ENCODE data around the gene ADCY7.

The ADCY7 gene

DNA sequence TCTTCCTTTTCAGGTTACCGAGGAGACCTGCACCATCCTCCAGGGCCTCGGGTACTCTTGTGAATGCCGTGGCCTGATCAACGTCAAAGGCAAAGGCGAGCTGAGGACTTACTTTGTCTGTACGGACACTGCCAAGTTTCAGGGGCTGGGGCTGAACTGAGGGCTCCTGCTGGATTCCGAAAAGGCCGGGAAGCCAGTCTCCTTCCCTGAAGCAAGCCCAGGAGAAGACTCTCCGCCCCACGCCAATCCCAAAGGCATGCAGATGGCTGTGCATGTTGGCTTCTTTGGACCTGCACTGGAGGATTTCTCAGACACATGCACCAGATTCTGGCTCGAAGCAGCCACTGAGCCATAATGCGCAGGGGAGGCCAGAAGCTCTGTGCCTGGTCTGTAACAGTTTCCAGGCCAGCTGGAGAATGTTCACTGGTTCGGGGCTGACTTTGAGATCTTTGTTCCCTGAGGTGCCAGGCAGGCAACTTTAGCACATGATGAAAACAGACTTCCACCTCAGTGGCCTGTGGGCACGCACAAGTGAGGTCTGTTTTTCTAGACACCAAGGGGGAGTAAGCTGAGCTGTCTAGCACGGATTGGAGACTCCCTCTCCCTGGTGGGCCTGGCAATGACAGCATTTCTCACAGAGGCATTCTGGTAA lies 49.1 kb downstream of the ADCY7 start:
- H3K9me3 Mint-ChIP-seq = no peaks in the 10 kb centered on the region
- peaks cover 23% of the 10 kb centered on the region for H3K4me1 Mint-ChIP-seq

GRCh38 chr16:50316102-50316847 lies 49.9 kb downstream of the ADCY7 start:
- Mint-ChIP-seq H3K27me3 (no peaks in the 10 kb centered on the region), H3K4me3 (no peak overlapping the region), H3K27ac (no peak overlapping the region)

More for the DNA sequence above, 49.1 kb downstream of the ADCY7 start:
- Mint-ChIP-seq H3K36me3 (peaks cover 8% of the 10 kb centered on the region), H3K27ac (peak overlapping the region; percentile 72), H3K27me3 (no peaks in the 10 kb centered on the region), H3K4me3 (no peak overlapping the region)

DNA sequence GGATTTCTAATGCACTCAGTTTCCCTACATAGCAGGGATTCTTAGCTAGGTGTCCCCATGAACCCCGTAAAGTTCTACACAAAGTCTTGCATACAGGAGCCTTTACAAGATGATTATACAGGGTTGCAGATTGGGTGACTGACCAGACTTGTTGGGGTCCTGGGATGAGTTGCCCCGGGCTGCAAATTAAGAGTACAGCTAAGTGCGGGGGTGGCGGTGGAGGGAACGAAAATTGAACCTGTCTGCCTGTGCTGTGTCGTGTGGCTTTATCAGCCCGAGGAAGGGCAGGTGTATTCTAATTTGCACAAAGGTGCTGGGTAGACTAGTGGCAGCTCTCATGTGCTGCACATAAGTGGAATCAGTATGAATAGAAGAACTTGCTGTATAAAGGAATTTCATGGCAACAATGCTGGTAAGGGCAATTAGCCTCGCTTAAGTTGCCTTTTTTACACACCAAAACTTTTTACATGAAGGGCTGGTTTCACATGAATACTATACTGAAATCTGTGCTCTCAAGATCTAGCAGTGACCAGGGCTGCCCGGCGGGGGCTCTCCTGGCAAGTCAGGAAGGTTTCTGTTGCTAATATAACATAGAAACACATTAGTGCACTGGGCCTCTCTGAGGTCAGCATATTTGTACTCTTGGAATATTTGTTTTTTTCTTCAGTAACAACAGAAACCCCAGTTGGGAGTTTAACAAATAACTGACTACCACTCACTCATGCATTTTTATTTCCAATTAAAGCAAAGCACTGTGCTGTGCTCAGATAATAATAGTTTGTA lies 50.7 kb downstream of the ADCY7 start:
- no peak overlapping the region for H3K4me3 Mint-ChIP-seq
- H3K27me3 Mint-ChIP-seq = no peaks in the 10 kb centered on the region
- H3K4me1 Mint-ChIP-seq = peaks cover 23% of the 10 kb centered on the region
- no peaks in the 10 kb centered on the region for H3K9me3 Mint-ChIP-seq
- H3K36me3 Mint-ChIP-seq = peaks cover 10% of the 10 kb centered on the region
- H3K27ac Mint-ChIP-seq = no peak overlapping the region

More at GRCh38 chr16:50316102-50316847, 49.9 kb downstream of the ADCY7 start:
- Mint-ChIP-seq H3K36me3 (peaks cover 8% of the 10 kb centered on the region), H3K9me3 (no peaks in the 10 kb centered on the region), H3K4me1 (peaks cover 23% of the 10 kb centered on the region)

- Mint-ChIP-seq H3K36me3 (peaks cover 12% of the 10 kb centered on the region), H3K4me3 (no peak overlapping the region), H3K27ac (peak overlapping the region; percentile 65), H3K9me3 (no peaks in the 10 kb centered on the region), H3K27me3 (no peaks in the 10 kb centered on the region), H3K4me1 (peaks cover 18% of the 10 kb centered on the region)
Measured at GRCh38 chr16:50318796-50319578, 52.6 kb downstream of the ADCY7 start.

DNA sequence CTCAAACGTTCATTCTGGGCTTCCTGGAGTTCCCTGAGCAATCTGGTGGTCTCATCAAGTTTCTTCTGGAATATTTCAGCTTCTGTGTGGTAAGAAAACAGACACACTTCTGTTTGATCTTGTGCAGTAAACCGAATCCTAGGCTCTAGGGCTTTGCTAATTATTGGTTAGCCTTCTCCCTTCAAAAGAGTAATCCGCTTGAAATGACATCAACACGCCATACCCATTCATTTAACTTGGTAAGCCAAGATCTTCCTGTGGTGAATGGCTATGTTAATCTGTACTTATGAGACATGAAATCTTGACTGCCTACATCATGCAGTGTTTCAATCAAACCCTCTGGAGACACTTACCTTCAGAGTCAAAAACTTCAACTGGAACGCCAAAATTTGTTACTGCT lies 54.0 kb downstream of the ADCY7 start:
- Mint-ChIP-seq H3K36me3 (peaks cover 18% of the 10 kb centered on the region), H3K4me3 (no peak overlapping the region)

GRCh38 chr16:50322333-50322732 lies 56.0 kb downstream of the ADCY7 start:
- Mint-ChIP-seq H3K9me3 (no peaks in the 10 kb centered on the region), H3K4me3 (no peak overlapping the region), H3K36me3 (peaks cover 18% of the 10 kb centered on the region)

More for the DNA sequence above, 54.0 kb downstream of the ADCY7 start:
- H3K4me1 Mint-ChIP-seq = peaks cover 27% of the 10 kb centered on the region
- H3K27me3 Mint-ChIP-seq = no peaks in the 10 kb centered on the region
- no peak overlapping the region for H3K27ac Mint-ChIP-seq
- no peaks in the 10 kb centered on the region for H3K9me3 Mint-ChIP-seq

GRCh38 chr16:50323335-50324011 lies 57.1 kb downstream of the ADCY7 start:
- Mint-ChIP-seq H3K27me3 (no peaks in the 10 kb centered on the region), H3K27ac (peak overlapping the region; percentile 95), H3K36me3 (peaks cover 14% of the 10 kb centered on the region), H3K4me3 (peak overlapping the region; percentile 24), H3K4me1 (peaks cover 47% of the 10 kb centered on the region), H3K9me3 (no peaks in the 10 kb centered on the region)

More at GRCh38 chr16:50322333-50322732, 56.0 kb downstream of the ADCY7 start:
- H3K27me3 Mint-ChIP-seq = no peaks in the 10 kb centered on the region
- H3K4me1 Mint-ChIP-seq = peaks cover 44% of the 10 kb centered on the region
- no peak overlapping the region for H3K27ac Mint-ChIP-seq

DNA sequence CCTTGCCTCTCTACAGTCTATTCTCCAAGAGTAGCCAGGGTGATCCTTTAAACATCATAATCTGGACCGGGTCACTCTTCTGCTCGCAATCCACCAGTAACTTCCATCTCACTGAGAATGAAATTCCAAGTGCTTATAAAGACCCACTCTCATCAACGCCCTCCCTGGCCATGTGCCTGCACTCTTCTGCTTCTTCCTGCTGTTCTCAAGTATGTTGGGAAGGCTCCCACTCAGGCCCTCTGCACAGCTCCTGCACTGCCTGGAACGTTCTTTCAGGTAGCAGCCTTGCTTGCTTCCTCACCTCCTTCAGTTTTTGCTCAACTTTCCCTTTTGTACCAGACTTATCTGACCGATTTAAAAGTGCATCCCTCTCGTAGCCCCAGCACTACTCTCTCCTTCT lies 58.0 kb downstream of the ADCY7 start:
- Mint-ChIP-seq H3K36me3 (peaks cover 13% of the 10 kb centered on the region), H3K27ac (peak overlapping the region; percentile 95), H3K27me3 (no peaks in the 10 kb centered on the region), H3K4me3 (peak overlapping the region; percentile 64), H3K4me1 (peaks cover 48% of the 10 kb centered on the region), H3K9me3 (no peaks in the 10 kb centered on the region)

DNA sequence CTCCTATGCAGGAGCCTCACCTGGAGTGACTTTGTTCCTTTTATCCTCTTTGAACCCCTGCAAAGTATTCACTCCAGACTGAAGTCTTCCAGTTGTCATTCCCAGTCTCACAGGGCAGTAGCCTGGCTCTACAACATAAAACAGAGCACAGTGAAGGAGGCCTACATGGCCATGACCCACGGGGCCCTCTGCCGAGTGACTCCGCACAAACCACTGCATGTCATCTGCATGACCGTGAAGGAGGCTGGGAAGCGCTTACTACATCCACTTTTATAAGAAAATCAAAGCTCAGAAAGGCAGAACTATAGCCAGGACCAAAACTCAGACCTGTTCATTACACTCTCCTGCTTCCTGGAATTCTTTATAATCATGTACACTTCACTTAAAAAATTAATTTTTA lies 59.9 kb downstream of the ADCY7 start:
- Mint-ChIP-seq H3K4me3 (no peak overlapping the region), H3K27ac (peak overlapping the region; percentile 61), H3K27me3 (no peaks in the 10 kb centered on the region)

DNA sequence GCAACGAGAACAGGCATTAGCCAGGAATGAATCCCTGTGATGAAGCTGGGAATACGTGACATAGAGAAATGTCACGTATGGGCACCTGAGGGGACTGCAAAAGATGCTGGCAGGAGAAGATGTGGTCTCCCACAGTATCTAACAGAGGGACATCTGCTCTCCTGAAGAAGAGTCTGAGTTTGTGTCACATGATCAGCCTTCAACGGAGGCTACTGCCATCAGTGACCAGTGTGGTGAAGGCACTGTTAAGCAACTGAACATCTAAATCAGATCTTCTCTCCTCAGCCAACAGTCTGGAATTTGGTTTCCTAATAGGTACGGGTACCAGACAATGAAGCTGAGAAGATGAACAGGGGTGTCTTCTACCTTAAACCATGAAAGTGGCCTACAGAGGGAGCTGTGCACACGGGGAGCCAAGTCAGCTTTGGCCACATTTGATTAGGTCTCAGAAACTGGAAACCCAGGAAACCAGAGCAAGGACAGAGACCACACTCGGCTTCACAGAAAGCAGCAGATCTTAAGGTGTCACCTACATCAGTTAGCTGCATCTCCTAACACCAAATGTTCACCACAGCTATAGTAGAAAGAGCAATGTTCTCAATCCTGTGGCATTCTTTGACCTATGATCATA lies 60.6 kb downstream of the ADCY7 start:
- peaks cover 16% of the 10 kb centered on the region for H3K36me3 Mint-ChIP-seq

More for the DNA sequence above, 59.9 kb downstream of the ADCY7 start:
- Mint-ChIP-seq H3K4me1 (peaks cover 58% of the 10 kb centered on the region), H3K36me3 (peaks cover 15% of the 10 kb centered on the region), H3K9me3 (no peaks in the 10 kb centered on the region)

DNA sequence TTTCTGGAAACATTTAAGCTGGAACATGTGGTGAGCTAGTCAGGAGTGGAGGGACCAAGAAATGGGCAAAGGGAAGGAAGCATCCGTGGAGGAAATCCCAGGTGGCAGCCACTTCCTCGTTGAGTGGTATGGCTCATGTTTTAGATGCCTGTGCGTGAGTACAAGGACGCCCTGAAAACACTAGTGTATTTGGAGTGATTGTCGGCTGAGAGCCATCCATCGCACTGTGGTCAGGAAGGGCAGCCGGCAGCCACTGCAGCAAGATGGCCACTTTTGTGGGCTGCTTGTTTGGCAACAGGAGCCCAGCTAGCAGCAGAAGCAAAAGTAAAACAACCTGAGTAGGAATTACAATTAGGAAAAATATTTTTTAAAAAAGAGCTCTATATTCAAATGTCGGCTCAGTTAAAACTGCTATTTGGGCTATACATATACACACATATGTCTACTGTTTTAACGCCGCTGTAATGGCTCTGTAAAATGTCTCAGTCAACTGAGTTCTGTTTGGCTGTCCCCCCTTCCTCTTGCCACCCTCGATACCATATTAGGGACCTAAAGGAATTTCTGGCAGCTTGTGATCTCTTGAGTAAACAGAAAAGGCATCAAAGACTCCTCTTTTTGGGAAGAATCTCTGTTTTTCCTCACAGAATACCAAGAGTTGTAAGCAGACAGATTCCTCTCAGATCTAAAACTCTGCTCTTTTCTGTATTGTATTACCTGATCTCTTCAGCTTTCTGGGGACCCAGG lies 63.3 kb downstream of the ADCY7 start:
- Mint-ChIP-seq H3K27ac (peak overlapping the region; percentile 62), H3K9me3 (no peaks in the 10 kb centered on the region), H3K4me3 (no peak overlapping the region), H3K36me3 (peaks cover 18% of the 10 kb centered on the region), H3K4me1 (peaks cover 55% of the 10 kb centered on the region), H3K27me3 (no peaks in the 10 kb centered on the region)

More for the DNA sequence above, 60.6 kb downstream of the ADCY7 start:
- Mint-ChIP-seq H3K9me3 (no peaks in the 10 kb centered on the region), H3K27ac (peak overlapping the region; percentile 77), H3K4me3 (no peak overlapping the region), H3K4me1 (peaks cover 62% of the 10 kb centered on the region), H3K27me3 (no peaks in the 10 kb centered on the region)

DNA sequence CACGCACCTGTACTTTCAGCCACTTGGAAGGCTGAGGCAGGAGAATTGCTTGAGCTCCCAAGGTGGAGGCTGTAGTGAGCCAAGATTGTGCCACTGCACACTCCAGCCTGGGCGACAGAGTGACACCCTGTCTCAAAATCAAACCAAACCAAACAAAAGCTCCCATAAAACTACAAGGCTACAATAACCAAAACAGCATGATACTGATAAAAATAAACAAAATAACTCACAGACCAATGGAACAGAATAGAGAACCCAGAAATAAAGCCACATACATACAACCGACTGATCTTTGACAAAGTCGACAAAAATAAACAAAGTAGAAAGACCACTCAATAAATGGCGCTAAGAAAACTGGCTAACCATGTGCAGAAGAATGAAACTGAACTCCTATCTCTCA lies 65.2 kb downstream of the ADCY7 start:
- H3K9me3 Mint-ChIP-seq = no peaks in the 10 kb centered on the region
- H3K27me3 Mint-ChIP-seq = no peaks in the 10 kb centered on the region
- H3K4me3 Mint-ChIP-seq = no peak overlapping the region
- peaks cover 55% of the 10 kb centered on the region for H3K4me1 Mint-ChIP-seq
- H3K36me3 Mint-ChIP-seq = peaks cover 18% of the 10 kb centered on the region
- no peak overlapping the region for H3K27ac Mint-ChIP-seq

DNA sequence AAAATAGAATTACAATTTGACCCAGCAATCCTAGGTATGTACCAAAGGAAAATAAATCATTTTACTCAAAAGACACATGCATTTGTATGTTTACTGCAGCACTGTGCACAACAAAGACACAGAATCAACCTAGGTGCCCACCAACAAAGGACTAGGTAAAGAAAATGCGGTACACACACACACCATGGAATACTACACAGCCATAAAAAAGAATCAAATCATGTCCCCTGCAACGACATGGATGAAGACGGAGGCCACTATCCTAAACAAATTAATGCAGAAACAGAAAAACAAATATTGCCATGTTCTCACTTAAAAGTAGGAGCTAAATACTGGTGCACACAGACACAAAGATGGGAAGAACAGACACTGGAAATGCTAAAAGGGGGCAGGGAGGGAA lies 66.2 kb downstream of the ADCY7 start:
- peaks cover 50% of the 10 kb centered on the region for H3K4me1 Mint-ChIP-seq
- H3K4me3 Mint-ChIP-seq = no peak overlapping the region
- no peaks in the 10 kb centered on the region for H3K27me3 Mint-ChIP-seq
- H3K9me3 Mint-ChIP-seq = no peaks in the 10 kb centered on the region
- peak overlapping the region; percentile 38 for H3K27ac Mint-ChIP-seq
- peaks cover 19% of the 10 kb centered on the region for H3K36me3 Mint-ChIP-seq

All from activated naive CD4-positive, alpha-beta T cell treated with anti-CD3 and anti-CD28 coated beads, Interleukin-2, amount 50 U/mL, for 24 hours (primary cell).